GM19193 (cell line): Measurements from ENCODE around the gene SEC14L1.

Experiments
- POLR2A ChIP-seq: IDR thresholded peaks from 4 replicates; pipeline ENCODE4 v1.6.1; 2011; ENCODE audit not compliant: insufficient read depth, insufficient read length; ENCODE audit errors: extremely low read depth

Gene SEC14L1

DNA sequence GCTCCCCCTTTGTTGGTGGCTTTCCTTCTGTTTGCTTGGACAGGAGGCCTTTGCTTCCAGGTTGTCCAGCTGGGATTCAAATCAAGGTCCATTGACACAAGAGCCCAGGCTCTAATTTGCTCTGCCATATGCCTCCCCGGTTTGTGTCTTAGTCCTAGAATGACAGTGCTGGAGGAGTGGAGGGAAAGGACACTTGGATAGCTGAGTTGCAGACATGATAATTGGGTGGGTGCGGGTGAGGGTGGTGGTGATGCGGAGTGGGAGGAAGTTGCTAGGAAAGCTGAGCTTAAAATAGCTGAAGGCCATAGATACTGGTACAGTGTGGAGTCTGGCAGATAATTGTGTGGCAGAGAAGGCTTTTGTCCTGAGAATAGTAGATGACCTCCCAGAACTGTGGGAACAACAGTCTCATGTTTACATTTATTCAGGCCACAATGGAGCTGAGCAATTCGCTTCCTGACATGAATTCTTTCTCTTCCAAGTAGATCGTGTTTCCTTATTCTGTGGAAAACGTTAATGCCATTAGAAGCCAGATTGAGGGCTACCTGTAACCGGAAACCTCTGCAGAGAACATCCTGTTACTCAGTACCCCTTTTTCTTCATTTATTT is 23.8 kb downstream of the SEC14L1 start:
- TF ChIP-seq POLR2A: no peak

- no peak for TF ChIP-seq POLR2A
Observed at GRCh38 chr17:77165577-77165976, 24.8 kb downstream of the SEC14L1 start.

GRCh38 chr17:77167472-77168306 is 26.9 kb downstream of the SEC14L1 start:
- TF ChIP-seq POLR2A: no peak

- TF ChIP-seq POLR2A: no peak
Observed at GRCh38 chr17:77173104-77173503, 32.3 kb downstream of the SEC14L1 start.

- no peak for TF ChIP-seq POLR2A
Observed at GRCh38 chr17:77174928-77175661, 34.3 kb downstream of the SEC14L1 start.

DNA sequence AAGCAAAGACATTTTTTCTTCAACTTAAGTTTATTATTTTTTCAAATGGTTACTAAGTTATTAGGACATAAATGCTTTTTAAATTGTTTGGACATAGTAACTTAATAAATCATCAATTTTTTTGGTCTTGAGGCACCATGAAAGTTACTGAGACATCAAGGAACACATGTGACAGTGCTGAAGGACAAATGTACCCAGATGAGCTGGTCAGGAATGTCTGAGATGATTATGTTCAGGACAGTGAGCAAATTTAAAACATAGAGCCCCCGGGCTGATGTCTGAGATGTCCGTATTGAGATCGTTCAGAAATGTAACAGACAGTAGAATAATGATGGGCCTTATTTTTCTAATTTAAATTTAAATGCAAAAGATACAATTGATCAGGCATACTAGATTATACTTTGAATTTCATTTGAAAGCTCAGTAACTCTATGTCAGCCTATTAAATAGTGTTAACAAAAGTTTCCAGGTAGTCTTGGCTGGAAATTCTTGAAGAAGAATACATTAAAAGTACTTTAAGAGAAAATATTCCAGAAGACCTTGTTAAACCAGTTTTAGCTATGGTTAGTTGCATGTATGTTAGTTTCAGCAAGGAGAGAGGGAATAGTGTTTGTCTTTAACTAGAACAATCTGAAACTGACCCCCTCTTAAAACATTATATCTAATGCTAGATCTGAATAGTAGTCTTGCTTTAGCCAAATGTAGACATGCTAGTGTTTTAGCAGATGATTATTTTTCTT is 36.4 kb downstream of the SEC14L1 start:
- TF ChIP-seq POLR2A: no peak

- no peak for TF ChIP-seq POLR2A
Observed at GRCh38 chr17:77178050-77178449, 37.3 kb downstream of the SEC14L1 start.

DNA sequence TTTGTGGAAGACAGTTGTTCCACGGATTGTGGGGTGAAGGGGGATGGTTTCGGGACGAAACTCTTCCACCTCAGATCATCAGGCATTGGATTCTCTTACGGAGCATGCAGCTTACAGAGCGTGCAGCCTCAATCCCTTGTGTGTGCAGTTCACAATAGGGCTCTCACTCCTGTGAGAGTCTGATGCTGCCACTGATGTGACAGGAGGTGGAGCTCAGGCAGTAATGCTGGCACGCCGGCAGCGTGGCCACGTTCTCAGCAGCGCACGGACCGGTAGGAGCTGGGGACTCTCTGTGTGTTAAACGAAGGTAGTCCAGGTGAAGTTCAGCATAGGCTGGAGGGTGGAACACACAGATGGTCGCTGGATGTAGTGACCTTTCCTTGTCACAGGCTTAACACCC is 37.8 kb downstream of the SEC14L1 start:
- TF ChIP-seq POLR2A: no peak

- TF ChIP-seq POLR2A: no peak
Observed at GRCh38 chr17:77180503-77181357, 40.0 kb downstream of the SEC14L1 start.

DNA sequence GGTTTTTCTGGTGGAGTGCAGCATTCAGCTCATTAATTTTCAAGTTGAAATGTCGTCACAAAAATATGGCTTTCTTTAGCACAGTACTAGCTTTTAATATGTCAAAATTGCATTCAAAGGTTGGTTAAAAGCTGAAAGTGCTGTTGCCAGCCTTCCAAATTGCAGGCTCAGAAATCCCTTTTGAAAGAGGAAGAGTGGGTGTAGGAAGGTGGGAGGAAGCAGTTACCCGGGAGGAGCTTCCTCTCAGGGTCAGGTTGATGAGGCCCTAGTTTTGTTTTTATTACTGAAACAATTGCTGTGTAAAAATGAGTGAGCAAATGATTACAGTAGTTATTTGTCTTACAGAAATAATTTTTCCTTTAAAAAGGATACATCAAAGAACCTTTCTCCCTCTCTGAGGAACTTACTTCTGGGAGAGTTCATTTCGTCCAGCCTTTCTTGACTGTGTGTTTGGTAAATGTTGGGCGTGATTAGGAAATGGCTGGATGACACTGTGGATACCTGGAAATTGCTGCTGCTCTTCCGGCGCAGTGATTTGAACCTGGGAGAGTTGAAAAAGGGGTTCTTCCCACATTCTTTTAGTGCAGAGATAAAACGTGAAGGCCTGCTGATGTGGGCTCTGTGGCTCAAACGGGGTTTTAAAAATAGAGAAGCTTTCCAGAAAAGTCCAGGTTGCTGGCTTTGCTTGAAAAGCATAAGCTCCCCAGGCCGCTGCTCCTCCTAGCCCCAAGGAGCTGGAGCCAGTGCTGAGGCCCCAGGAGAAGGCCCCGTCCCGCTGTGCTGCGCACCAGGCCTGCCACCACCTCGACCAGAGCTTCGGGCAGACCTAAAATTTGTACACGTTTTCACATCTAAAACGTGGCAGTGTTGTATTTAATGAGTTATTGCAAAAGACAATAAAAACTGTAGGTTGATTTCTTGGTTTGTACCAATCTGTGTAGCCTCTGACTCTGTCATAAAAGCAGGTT is 41.7 kb downstream of the SEC14L1 start:
- no peak for TF ChIP-seq POLR2A

GRCh38 chr17:77184474-77184873 is 43.7 kb downstream of the SEC14L1 start:
- TF ChIP-seq POLR2A: no peak

GRCh38 chr17:77185137-77185536 is 44.4 kb downstream of the SEC14L1 start:
- TF ChIP-seq POLR2A: no peak

- TF ChIP-seq POLR2A: no peak
Observed at GRCh38 chr17:77186141-77186604, 45.4 kb downstream of the SEC14L1 start.
